ENCODE data around the gene NT5C2. TPM values are rescaled to one million over a fixed set of nuclear protein-coding genes. Genes with fewer than 3 reads are reported as not detected.

NT5C2 gene
- polyA plus RNA-seq, 1 of the 3 experiments (the other 2 are of a cell fraction), result 29.6 TPM

DNA sequence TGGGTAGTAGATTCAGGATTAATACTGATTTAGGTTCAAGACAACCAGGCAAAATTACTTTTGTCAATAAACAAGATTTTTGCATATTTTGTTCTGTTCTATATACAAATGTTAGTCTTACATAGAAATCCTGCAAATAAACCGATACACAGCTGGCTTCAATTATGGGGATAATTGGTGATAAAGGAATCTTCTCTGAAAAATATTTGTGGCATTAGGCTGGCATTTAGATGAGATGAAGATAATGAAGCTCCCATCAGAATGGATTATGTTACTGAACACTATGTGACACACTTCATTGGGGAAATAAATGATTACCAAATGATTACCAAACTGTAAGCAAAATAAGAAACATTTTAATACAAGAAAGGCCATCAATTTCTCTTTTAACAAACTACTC lies 65.8 kb downstream of the NT5C2 start:
- Histone ChIP-seq H3K27ac (ENCODE audit: low read depth in 2 of 2, low read length in 1 of 2) (peak overlapping the region in 1 of 2 experiments; percentile 35; a peak in 1 of 4 replicates), H3F3A (replicated peaks; ENCODE audit: insufficient read depth) (peaks cover under 1% of the 10 kb centered on the region), H3K9me3 (no peaks in the 10 kb centered on the region), H3K9me2 (no peaks in the 10 kb centered on the region), H3K4me2 (no peak overlapping the region), H3K27me3 (ENCODE audit: insufficient read depth) (no peaks in the 10 kb centered on the region), H3K36me3 (replicated peaks in 1 of 2; ENCODE audit: control insufficient read depth in 1 of 2, insufficient read depth in 2 of 2, low read length in 1 of 2) (peaks cover 6 to 19% of the 10 kb centered on the region in 2 experiments), H3K4me3 (ENCODE audit: low read depth in 2 of 2, low read length in 1 of 2) (no peak overlapping the region), H2AFZ (ENCODE audit: low read depth) (no peak overlapping the region), H4K20me1 (ENCODE audit: insufficient read depth) (peaks cover 14% of the 10 kb centered on the region), H3K9ac (no peak overlapping the region), H3K79me2 (ENCODE audit: insufficient read depth) (peaks cover 10% of the 10 kb centered on the region; the same call in 1 of the 2 replicates), H3K4me1 (ENCODE audit: control insufficient read depth in 1 of 2, insufficient read depth in 2 of 2, low read depth in 1 of 2, low read length in 1 of 2) (peaks cover 3 to 6% of the 10 kb centered on the region in 2 experiments; a peak in 3 of 4 replicates)
- DNase-seq, result peak; percentile 37
- ChIA-PET CTCF (no interaction called here), POLR2A (no interaction called here)
- WGBS (ENCODE audit: low lambda C conversion rate), result 16% methylated on average over 1 of the region's 1 CpG
- peak; percentile 70 to 72; a peak in 2 of 4 replicates for TF ChIP-seq EP300 (IDR thresholded peaks at IDR 0.05; ENCODE audit: borderline replicate concordance in 1 of 2, low read depth in 1 of 2, low read length in 1 of 2)
- TF ChIP-seq CHD2 (IDR thresholded peaks at IDR 0.05; ENCODE audit: low read length, partially characterized antibody), result peak; percentile 44
- no peak for TF ChIP-seq REST (IDR thresholded peaks at IDR 0.05; ENCODE audit: low read depth, low read length)
- TF ChIP-seq IRF3 (IDR thresholded peaks at IDR 0.05; ENCODE audit: low read depth, low read length), result no peak
- TF ChIP-seq, protein P1, sequence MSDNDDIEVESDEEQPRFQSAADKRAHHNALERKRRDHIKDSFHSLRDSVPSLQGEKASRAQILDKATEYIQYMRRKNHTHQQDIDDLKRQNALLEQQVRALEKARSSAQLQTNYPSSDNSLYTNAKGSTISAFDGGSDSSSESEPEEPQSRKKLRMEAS (IDR thresholded peaks at IDR 0.05; ENCODE audit: low read depth), result no peak
- peak; percentile 97 for TF ChIP-seq TCF12 (IDR thresholded peaks at IDR 0.05)
- TF ChIP-seq RXRA (IDR thresholded peaks at IDR 0.05; ENCODE audit: borderline replicate concordance, low read depth), result no peak
- no peak for TF ChIP-seq FOXJ3 (CRISPR knock-in tag; IDR thresholded peaks at IDR 0.05)
- peak; percentile 59; the same call in 1 of the 2 replicates for TF ChIP-seq POLR2AphosphoS5 (IDR thresholded peaks at IDR 0.05; ENCODE audit: low read depth, low read length)
- peak; percentile 74; the same call in 1 of the 2 replicates for TF ChIP-seq TEAD4 (IDR thresholded peaks at IDR 0.05; ENCODE audit: borderline replicate concordance, insufficient read depth)
- peak; percentile 95 for TF ChIP-seq RCOR1 (IDR thresholded peaks at IDR 0.05; ENCODE audit: low read length)
- TF ChIP-seq NFIC (IDR thresholded peaks at IDR 0.05; ENCODE audit: borderline replicate concordance), result peak; percentile 35; the same call in 1 of the 2 replicates
- peak; percentile 39; the same call in 1 of the 2 replicates for TF ChIP-seq FOXM1 (IDR thresholded peaks at IDR 0.05; ENCODE audit: low read depth)
- TF ChIP-seq ZBTB33 (IDR thresholded peaks at IDR 0.05; ENCODE audit: borderline replicate concordance, low read depth), result no peak
- no peak for TF ChIP-seq MEF2A (IDR thresholded peaks at IDR 0.05; ENCODE audit: borderline replicate concordance, low read depth)
- peak; percentile 7; the same call in 1 of the 2 replicates for TF ChIP-seq GABPA (IDR thresholded peaks at IDR 0.05; ENCODE audit: low read depth)
- TF ChIP-seq EZH2phosphoT487 (IDR thresholded peaks at IDR 0.05; ENCODE audit: borderline replicate concordance, low read depth), result no peak
- TF ChIP-seq TAF1 (IDR thresholded peaks at IDR 0.05; ENCODE audit: borderline replicate concordance, low read depth, low read length), result no peak
- TF ChIP-seq, protein P2, sequence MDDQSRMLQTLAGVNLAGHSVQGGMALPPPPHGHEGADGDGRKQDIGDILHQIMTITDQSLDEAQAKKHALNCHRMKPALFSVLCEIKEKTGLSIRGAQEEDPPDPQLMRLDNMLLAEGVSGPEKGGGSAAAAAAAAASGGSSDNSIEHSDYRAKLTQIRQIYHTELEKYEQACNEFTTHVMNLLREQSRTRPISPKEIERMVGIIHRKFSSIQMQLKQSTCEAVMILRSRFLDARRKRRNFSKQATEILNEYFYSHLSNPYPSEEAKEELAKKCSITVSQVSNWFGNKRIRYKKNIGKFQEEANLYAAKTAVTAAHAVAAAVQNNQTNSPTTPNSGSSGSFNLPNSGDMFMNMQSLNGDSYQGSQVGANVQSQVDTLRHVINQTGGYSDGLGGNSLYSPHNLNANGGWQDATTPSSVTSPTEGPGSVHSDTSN (IDR thresholded peaks at IDR 0.05), result peak; percentile 89
- peak; percentile 76 for TF ChIP-seq GATA2 (CRISPR knock-in tag; IDR thresholded peaks at IDR 0.05)
- TF ChIP-seq FOSL2 (IDR thresholded peaks at IDR 0.05; ENCODE audit: borderline replicate concordance, low read depth), result 0 out of 2 replicates have a peak, but pooled peaks have one; percentile 5
- TF ChIP-seq SIN3A (IDR thresholded peaks at IDR 0.05; ENCODE audit: borderline replicate concordance, low read depth, low read length), result no peak
- peak; percentile 68 for TF ChIP-seq JUND (IDR thresholded peaks at IDR 0.05)

Data from SK-N-SH (cell line).